Measurements from ENCODE around the gene MGRN1.

DNA sequence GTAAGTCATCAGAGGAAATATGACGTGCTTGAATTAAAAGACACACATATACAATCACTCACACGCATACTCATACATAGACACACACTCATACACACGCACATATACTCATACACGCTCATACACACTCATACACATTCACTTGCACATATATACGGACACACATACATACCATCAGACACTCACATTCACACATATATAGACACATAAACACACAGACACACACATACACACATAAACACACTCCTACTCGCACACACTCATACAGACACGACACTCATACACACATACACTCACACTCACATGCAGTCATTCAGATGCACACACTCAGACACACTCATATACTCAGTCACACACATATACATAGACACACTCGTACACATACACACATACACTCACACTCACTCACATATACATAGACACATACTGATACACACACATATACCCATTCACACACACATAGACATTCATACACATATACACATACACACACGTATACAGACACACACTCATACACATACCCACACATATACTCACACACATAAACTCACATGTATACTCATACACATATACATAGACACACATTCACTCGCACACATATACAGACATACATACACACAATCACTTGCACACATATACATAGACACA lies 43.8 kb downstream of the MGRN1 start:
- TF ChIP-seq CTCF (IDR thresholded peaks at IDR 0.05; ENCODE audit: poor library complexity, severe bottlenecking): no peak
- TF ChIP-seq TAF1 (IDR thresholded peaks at IDR 0.05; ENCODE audit: low read depth): no peak
- TF ChIP-seq POLR2AphosphoS5 (IDR thresholded peaks at IDR 0.05): no peak
- no peak for TF ChIP-seq EZH2 (IDR thresholded peaks at IDR 0.05; ENCODE audit: borderline replicate concordance, insufficient read depth, low read length, poor library complexity, severe bottlenecking)
- no peak for TF ChIP-seq EP300 (conservative IDR thresholded peaks at IDR 0.05; ENCODE audit: poor library complexity, severe bottlenecking)
- no peak for TF ChIP-seq RAD21 (conservative IDR thresholded peaks at IDR 0.05)

All from neural cell (in vitro differentiated cells).